COLO829 (cell line): ENCODE results near the gene FOXD4L5.
"Not testable (repeated sequence)": the region's sequence is repeated elsewhere in the genome, so short reads cannot be mapped to it uniquely, and the experiment has no call there.

Experiments
- DNase-seq: peaks from one replicate; pipeline ENCODE4 v3.0.0; 2012; ENCODE audit warnings: low spot score

The FOXD4L5 gene

DNA sequence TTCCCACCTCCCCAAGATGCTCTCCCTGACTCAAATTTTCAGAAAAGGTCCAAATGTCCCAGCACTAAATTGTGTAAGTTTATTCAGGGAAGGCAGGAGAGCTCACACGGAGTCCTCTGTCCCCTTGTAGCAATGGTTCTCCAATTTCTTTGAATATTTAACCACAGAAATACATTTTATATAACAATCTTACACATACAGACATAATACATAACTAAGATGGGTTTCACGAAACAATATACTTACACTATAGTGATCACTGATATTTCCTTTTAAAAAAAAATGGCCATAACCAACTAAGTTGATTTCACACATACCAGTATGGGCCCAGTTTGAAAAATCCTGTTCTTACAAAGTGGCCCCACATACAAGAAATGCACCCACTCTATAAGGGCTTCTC, at the start of gene FOXD4L5:
Gene FOXD4L5, minus strand, starts transcription at position 101 of the 400 bp plus-strand sequence. CDS start 832 bp downstream, outside the sequence.
- DNase-seq = not testable (repeated sequence)

DNA sequence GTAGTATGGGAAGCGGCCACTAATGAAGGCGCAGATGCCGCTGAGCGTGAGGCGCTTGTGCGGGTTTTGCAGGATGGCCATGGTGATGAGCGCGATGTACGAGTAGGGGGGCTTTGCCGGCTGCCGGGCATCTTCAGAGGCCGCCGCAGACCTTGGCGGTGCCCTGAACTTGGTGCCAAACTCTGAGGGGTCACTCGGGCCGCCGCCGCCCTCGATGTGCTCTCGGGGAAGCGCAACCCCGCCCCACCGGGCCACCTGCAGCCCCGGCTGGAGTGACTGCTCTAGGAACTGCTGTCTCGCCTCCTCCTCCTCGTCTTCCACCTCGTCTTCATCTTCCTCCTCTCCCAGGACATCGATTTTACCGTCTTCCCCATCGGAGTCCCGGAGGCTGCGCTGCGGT, 1.1 kb downstream of the FOXD4L5 start:
- not testable (repeated sequence) for DNase-seq

DNA sequence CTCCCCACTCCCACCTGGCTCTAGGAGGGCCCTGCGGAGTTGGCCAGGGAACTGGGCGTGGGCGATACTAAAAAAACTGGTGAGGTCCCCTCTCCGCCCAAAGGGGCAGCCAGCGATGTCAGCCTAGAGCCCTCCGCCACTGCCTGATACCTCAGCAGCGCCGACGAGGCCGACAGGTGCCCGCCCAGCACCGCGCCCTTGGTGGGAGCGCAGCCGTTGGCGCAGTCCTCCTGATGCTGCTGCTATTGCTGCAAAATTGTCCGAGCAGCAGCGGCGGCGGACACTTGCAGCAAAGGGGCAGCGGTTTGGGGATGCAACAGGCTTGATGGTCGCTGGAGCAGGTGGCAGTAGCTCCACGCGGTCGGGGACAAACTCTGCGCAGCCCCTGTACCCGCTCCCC, 2.0 kb downstream of the FOXD4L5 start:
- not testable (repeated sequence) for DNase-seq
